Calu3 (cell line): ENCODE data around the gene MCF2L. TPM values are rescaled to one million over a fixed set of nuclear protein-coding genes. Genes with fewer than 3 reads are reported as not detected.

Experiments used
- BruUV-seq: library from RNA; stranded (reverse); fragments of 400-500 nt; replicated peaks from 2 replicates; lab custom pipeline; 2021; lab: Mats Ljungman, UMichigan
- CTCF ChIA-PET: fragments of 300-600 bp; sonication (Branson Sonifier 250); formaldehyde crosslinking; loops from one replicate; lab custom pipeline; 2022; ENCODE audit warnings: antibody characterized with exemption; lab: Charles Lee
- DNase-seq: peaks from one replicate; pipeline ENCODE4 v3.0.0; 2022
- H3K27ac Mint-ChIP-seq: one replicate; pipeline ENCODE4 v1.8.0; 2022; ENCODE audit warnings: mixed read lengths; ENCODE audit not compliant: unreplicated experiment
- H3K27me3 Mint-ChIP-seq: one replicate; pipeline ENCODE4 v1.8.0; 2022; ENCODE audit warnings: mixed read lengths; ENCODE audit not compliant: unreplicated experiment
- H3K36me3 Mint-ChIP-seq: one replicate; pipeline ENCODE4 v1.8.0; 2022; ENCODE audit warnings: mild to moderate bottlenecking, moderate library complexity, mixed read lengths; ENCODE audit not compliant: insufficient read depth, unreplicated experiment
- H3K4me1 Mint-ChIP-seq: one replicate; pipeline ENCODE4 v1.8.0; 2022; ENCODE audit warnings: mild to moderate bottlenecking, low read depth, mixed read lengths; ENCODE audit not compliant: unreplicated experiment
- H3K4me3 Mint-ChIP-seq: one replicate; pipeline ENCODE4 v1.8.0; 2022; ENCODE audit warnings: mild to moderate bottlenecking, low read depth, moderate library complexity, mixed read lengths; ENCODE audit not compliant: unreplicated experiment
- H3K9me3 Mint-ChIP-seq: one replicate; pipeline ENCODE4 v1.8.0; 2022; ENCODE audit warnings: low read depth, mixed read lengths; ENCODE audit not compliant: unreplicated experiment
- CTCF ChIP-seq: fragments of 200-600 bp; IDR thresholded peaks from one replicate; pipeline ENCODE4 v1.8.0; 2022; ENCODE audit warnings: antibody characterized with exemption; ENCODE audit not compliant: unreplicated experiment
- intact Hi-C: fragments of 100-400 bp; cut with micrococcal nuclease; formaldehyde crosslinking; loops from one replicate; pipeline ENCODE4 v1.10.0; 2022; ENCODE audit not compliant: unreplicated experiment
- total RNA-seq: library from RNA; stranded (reverse); gene quantifications from 2 replicates; pipeline ENCODE4 v1.2.3, GENCODE V29; 2022

MCF2L gene
- total RNA-seq, 1 experiment from 2014 or later: 12.9 TPM

DNA sequence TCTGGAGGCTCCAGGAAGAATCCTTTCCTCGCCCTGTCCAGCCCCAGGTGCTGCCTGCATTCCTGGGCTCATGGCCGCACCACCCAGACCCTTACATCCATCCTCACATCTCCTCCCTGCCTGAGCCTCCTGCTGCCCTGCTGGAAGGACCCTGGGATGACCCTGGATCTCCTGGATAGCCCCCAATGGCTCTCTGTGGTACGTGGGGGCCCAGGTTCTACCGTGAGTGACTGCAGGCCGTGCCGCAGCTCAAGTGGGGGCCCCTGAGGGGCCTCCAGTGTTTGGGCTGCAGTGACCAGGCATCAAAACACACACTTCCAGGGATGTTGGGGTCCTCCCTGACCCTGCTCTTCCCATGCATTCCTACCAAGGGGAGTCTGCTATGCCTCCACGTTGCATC is 8.3 kb upstream of the MCF2L start:
- no peak overlapping the region for H3K4me3 Mint-ChIP-seq
- TF ChIP-seq CTCF: no peak
- no peaks in the 10 kb centered on the region for H3K27me3 Mint-ChIP-seq
- H3K36me3 Mint-ChIP-seq: peaks cover 3% of the 10 kb centered on the region
- H3K27ac Mint-ChIP-seq: no peak overlapping the region
- no TSS peak for BruUV-seq
- no peaks in the 10 kb centered on the region for H3K9me3 Mint-ChIP-seq
- DNase-seq: no peak
- intact Hi-C loops: no loop called here
- CTCF ChIA-PET: no interaction called here
- no peaks in the 10 kb centered on the region for H3K4me1 Mint-ChIP-seq

- Mint-ChIP-seq H3K4me3 (no peak overlapping the region), H3K36me3 (peaks cover 3% of the 10 kb centered on the region), H3K9me3 (no peaks in the 10 kb centered on the region), H3K4me1 (no peaks in the 10 kb centered on the region), H3K27me3 (no peaks in the 10 kb centered on the region), H3K27ac (no peak overlapping the region)
- no peak for TF ChIP-seq CTCF
- BruUV-seq: no TSS peak
- intact Hi-C loops: no loop called here
- no peak for DNase-seq
- CTCF ChIA-PET: no interaction called here
Measured at GRCh38 chr13:112961457-112962369, 7.3 kb upstream of the MCF2L start.

DNA sequence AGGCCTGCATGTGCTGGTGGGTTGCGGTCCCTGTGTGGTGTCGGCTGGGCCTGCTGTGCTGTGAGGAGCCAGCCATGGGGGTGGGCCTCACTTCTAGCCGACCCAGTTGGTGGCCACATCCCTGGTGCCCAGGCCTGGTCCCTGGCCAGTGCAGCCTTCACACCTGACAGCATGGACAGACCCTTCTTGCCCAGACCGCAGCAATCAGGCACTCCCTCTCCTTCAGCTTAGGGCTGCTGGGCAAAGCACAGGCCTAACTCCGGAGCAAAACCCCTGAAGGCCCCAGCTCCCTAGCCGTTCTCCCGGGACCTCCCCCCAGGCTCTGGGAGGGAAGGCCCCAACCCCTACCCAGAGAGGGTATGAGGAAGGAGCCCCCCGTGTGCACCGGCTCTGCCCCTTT is 6.6 kb upstream of the MCF2L start:
- Mint-ChIP-seq H3K36me3 (peaks cover 3% of the 10 kb centered on the region), H3K9me3 (no peaks in the 10 kb centered on the region), H3K4me3 (no peak overlapping the region), H3K4me1 (no peaks in the 10 kb centered on the region), H3K27me3 (no peaks in the 10 kb centered on the region), H3K27ac (no peak overlapping the region)
- no TSS peak for BruUV-seq
- TF ChIP-seq CTCF: no peak
- intact Hi-C loops: no loop called here
- DNase-seq: no peak
- CTCF ChIA-PET: no interaction called here

- H3K27ac Mint-ChIP-seq: no peak overlapping the region
Measured at GRCh38 chr13:112962911-112963625, 5.9 kb upstream of the MCF2L start.

More at GRCh38 chr13:112962911-112963625, 5.9 kb upstream of the MCF2L start:
- H3K27me3 Mint-ChIP-seq: no peaks in the 10 kb centered on the region
- intact Hi-C loops: no loop called here
- CTCF ChIA-PET: no interaction called here
- H3K36me3 Mint-ChIP-seq: peaks cover 3% of the 10 kb centered on the region
- DNase-seq: no peak
- H3K4me1 Mint-ChIP-seq: no peaks in the 10 kb centered on the region
- no peaks in the 10 kb centered on the region for H3K9me3 Mint-ChIP-seq
- no peak overlapping the region for H3K4me3 Mint-ChIP-seq
- TF ChIP-seq CTCF: no peak
- BruUV-seq: no TSS peak
